GM18909 (cell line): Measurements from ENCODE around the gene MTPN.

Source experiments
- ATAC-seq: cut with Tn5 transposase; IDR thresholded peaks from one replicate; pipeline ENCODE4 v1.9.1; 2021; ENCODE audit warnings: mild to moderate bottlenecking; ENCODE audit not compliant: unreplicated experiment, poor library complexity

MTPN gene

GRCh38 chr7:135977007-135977741, at the start of gene MTPN:
TSS of gene MTPN (minus strand) at chr7:135977359. CDS start at chr7:135977100, 259 bp downstream.
- peak; percentile 55 for ATAC-seq

DNA sequence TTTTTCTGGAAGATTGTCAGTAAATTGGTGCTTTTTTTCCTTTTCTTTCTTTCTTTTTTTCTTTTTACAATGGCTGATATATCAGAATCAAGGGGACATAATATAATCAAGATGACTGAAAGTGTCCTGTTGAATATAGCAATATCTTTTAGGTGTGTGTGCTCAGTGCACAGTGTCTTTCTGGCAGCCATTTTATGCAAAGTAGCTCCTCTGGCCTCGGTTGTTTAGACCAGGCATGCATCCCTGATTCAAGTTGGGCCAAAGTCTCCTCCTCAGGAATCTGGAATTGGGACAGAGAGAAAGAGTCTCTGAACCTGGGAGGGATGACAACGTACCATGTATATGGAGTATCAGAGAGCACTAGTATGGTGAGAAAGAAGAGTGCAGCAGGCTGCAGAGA, 49.0 kb upstream of the MTPN start:
- ATAC-seq: no peak

GRCh38 chr7:136023134-136023869, 46.1 kb upstream of the MTPN start:
- no peak for ATAC-seq

DNA sequence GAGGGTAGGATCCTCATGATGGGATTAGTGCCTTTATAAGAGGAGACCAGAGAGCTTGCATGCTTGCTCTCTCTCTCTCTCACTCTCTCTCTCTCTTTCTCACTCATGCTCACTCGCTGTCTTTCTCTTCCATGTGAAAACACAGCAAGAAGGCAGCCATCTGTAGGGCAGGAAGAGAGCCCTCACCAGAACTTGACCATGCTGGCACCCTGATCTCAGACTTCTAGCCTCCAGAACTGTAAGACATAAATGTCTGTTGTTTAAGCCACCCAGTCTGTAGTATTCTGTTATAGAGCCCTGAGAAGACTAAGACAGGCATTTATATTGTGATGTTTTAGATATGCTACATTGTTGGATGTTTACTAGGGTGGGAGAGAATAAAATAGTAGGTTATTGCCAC, 43.4 kb upstream of the MTPN start:
- ATAC-seq: no peak

- no peak for ATAC-seq
These were observed 40.9 kb upstream of the MTPN start for GRCh38 chr7:136018104-136018503.

- ATAC-seq: no peak
These were observed 39.7 kb upstream of the MTPN start for GRCh38 chr7:136016649-136017395.

GRCh38 chr7:136015638-136016037, 38.5 kb upstream of the MTPN start:
- ATAC-seq: no peak

DNA sequence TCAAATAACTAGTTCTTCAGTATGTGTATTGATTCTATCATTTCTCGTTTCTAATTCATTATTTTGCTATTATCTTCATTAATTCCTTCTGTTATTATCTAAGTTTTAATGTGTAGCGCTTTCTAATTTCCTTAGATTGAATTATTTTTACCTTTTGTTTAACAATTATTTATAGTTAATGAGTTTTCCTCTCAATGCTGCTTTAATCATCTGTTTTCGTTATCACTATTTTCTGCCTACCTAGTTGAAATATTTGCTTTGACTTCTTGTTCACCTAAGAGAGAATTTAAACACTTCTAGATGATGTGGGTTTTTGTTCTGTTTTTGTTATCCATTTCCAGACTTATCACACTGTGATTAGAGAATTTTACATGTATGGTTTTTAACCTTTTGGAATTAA, 37.5 kb upstream of the MTPN start:
- no peak for ATAC-seq

- no peak for ATAC-seq
These were observed 35.1 kb upstream of the MTPN start for GRCh38 chr7:136012238-136012637.

DNA sequence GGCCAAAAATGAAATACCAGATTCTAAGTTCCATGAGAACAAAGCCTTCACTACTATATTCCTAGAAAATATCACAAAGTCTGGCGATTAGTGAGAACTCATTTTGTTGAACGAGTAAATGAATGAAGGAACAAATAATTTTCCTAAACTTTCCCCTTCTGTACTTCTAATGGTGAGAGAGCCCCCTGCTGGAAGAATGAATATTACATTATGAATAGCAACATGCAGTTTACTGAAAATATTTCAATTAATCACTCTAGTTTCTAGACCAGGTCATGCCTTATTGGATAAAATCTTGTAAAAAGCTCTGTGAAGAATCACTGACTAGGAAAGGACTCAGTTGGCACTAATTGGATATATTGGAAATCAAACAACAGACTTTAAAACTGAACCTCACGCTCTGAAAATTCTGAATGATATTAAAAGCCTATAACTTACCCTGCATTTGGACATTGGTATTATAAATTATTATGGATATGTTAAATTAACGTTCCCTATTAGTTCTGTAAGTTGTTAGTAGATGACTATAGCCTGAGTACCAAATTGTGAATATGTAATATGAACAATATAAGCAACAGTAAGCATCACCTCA, 32.4 kb upstream of the MTPN start:
- no peak for ATAC-seq

DNA sequence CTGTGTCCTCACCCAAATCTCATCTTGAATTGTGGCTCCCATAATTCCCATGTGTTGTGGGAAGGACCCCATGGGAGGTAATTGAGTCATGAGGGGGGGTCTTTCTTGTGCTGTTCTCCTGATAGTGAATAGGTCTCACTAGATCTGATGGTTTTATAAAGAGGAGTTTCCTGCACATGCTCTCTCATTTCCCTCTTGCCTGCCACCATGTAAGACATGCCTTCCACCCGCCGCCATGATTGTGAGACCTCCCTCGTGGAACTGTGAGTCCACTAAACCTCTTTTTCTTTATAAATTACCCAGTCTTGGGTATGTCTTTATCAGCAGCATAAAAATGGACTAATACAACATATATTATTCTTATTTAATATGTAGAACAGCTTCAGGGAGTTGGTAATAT, 29.0 kb upstream of the MTPN start:
- no peak for ATAC-seq

GRCh38 chr7:136004083-136004482, 26.9 kb upstream of the MTPN start:
- ATAC-seq: no peak

DNA sequence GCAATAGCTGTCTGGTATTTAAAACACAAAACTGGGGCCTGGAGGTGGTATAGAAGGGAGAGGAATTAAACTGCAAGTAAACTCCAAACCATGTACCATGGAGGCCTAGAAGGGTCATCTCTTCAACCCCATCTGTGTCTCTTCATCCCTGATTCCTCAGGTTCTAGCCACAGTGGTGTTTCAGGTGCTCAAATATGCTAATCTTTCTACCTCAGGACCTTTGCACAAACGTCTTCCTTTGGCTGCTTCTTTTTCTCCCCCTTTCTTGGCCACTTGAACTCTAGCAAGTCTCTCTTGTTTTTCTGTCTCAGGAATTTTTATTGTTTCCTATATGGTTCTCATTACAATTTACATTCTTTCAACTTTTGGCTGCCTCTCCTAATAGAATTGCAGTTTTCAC, 25.6 kb upstream of the MTPN start:
- ATAC-seq: no peak

- no peak for ATAC-seq
These were observed 23.2 kb upstream of the MTPN start for GRCh38 chr7:136000288-136000913.

GRCh38 chr7:135998081-135998480, 20.9 kb upstream of the MTPN start:
- ATAC-seq: no peak

- ATAC-seq: no peak
These were observed 18.6 kb upstream of the MTPN start for GRCh38 chr7:135995748-135996147.

- ATAC-seq: peak; percentile 39
These were observed 17.5 kb upstream of the MTPN start for GRCh38 chr7:135994466-135995205.

DNA sequence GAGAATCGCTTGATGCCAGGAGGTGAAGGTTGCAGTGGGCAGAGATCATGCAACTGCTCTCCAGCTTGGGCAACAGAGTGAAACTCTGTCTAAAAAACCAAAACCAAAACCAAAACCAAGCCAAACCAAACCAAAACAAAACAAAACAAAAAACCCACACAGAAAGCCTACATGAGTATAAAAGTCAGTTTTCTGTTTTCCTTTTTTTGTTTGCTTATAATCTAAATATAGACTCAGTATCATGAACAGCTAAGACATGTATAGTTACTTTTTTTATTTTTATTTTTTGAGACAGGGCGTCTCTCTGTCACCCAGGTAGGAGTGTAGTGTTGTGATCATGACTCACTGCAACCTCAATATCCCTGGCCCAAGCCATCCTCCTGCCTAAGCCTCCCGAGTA, 16.8 kb upstream of the MTPN start:
- ATAC-seq: peak; percentile 73

GRCh38 chr7:135991906-135992305, 14.7 kb upstream of the MTPN start:
- no peak for ATAC-seq

DNA sequence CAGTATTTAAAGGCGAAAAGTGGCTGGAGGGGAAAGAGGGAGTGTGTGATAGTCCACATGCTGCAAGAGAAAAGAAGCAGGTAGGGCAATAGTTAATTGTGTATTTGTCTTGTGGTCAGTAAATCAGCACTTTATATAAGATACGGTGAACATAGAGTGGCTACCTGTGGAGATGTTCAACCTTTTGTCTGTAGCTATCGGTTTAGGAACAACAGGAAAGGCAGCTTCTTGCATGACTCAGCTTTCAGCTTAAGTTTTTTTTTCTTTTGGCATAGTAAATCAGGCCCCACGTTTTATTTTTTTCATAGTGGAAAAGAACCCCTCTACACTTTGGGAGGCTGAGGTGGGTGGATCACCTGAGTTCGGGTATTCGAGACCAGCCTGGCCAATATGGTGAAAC, 14.2 kb upstream of the MTPN start:
- no peak for ATAC-seq
